ENCODE results near the gene STXBP3. TPM values are rescaled to one million over a fixed set of nuclear protein-coding genes. Genes with fewer than 3 reads are reported as not detected.

The STXBP3 gene
- total RNA-seq, 4 donors from 2014 or later, result 29.5 to 166 (median 64.1) TPM

DNA sequence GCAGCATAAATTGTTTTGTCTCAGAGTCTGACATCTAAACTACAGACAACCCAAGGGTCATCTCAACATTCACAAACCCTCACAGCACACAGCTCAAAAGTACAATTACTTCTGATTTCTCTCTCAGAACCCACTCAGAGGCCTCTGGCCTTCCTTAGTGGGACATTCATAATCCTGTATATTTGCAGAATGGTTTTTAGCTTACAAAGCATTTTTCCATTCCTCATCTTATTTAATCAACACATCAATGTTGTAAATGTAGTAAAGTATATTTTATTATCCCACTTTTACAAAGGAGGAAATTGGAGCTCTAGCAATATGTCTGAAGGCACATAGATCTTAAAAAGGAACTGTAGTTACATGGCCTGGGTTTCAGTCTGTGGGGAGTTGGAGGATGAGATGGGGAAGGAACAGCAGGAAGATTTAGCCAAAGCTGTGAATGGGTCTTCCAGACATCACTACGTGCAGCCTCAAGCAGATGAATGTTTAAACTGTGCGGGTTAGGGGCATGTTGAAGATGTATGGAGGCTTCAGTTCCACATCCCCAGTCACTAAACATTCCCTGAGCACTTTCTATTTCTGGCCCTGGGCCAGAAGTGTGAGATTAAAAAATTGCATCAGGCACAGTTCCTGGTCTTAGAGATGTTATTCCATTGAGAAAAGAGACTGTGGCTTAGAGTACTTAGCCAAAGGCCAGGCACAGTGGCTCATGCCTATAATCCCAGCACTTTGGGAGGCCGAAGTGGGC, 97.1 kb downstream of the STXBP3 start:
- no peak for DNase-seq
- TF ChIP-seq POLR2A (IDR thresholded peaks at IDR 0.05), result no peak
- TF ChIP-seq, protein P1, sequence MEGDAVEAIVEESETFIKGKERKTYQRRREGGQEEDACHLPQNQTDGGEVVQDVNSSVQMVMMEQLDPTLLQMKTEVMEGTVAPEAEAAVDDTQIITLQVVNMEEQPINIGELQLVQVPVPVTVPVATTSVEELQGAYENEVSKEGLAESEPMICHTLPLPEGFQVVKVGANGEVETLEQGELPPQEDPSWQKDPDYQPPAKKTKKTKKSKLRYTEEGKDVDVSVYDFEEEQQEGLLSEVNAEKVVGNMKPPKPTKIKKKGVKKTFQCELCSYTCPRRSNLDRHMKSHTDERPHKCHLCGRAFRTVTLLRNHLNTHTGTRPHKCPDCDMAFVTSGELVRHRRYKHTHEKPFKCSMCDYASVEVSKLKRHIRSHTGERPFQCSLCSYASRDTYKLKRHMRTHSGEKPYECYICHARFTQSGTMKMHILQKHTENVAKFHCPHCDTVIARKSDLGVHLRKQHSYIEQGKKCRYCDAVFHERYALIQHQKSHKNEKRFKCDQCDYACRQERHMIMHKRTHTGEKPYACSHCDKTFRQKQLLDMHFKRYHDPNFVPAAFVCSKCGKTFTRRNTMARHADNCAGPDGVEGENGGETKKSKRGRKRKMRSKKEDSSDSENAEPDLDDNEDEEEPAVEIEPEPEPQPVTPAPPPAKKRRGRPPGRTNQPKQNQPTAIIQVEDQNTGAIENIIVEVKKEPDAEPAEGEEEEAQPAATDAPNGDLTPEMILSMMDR (IDR thresholded peaks at IDR 0.05), result no peak
- intact Hi-C loops (cut with DNase I; ENCODE audit: low total_unique reads), result no loop called here
- H3K9me3 ChIP-seq, result no peaks in the 10 kb centered on the region
- H3K4me3 ChIP-seq, result no peak overlapping the region
- no peaks in the 10 kb centered on the region for H3K4me1 ChIP-seq
- peak overlapping the region in 1 of 2 donors; percentile 61 for H3K27ac ChIP-seq
- no peaks in the 10 kb centered on the region for H3K27me3 ChIP-seq
- no peaks in the 10 kb centered on the region for H3K36me3 ChIP-seq

DNA sequence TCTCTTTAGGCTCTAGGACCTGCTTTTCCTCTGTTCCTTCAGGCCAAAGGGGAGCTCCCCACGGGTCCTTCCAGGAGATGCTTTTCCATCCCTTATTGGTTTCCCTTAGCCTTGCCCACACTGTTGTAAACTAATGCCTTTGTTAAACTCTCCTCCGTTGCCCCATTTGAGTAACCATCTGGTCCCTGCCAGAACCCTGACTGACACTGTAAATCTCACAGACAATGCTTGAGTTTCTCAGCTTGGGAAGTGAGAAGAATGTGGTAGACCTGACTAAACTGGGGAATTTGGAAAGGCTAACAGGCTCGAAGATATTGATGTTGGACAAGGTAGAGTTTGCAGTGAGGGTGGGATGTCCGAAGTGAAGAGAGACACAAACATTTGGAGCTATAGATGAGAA, 99.0 kb downstream of the STXBP3 start:
- H3K9me3 ChIP-seq, result no peaks in the 10 kb centered on the region
- H3K4me1 ChIP-seq, result no peaks in the 10 kb centered on the region
- no peak overlapping the region for H3K27ac ChIP-seq
- TF ChIP-seq, protein P1 (IDR thresholded peaks at IDR 0.05), result no peak
- TF ChIP-seq POLR2A (IDR thresholded peaks at IDR 0.05), result no peak
- no peak overlapping the region for H3K4me3 ChIP-seq
- DNase-seq, result no peak
- H3K36me3 ChIP-seq, result no peaks in the 10 kb centered on the region
- no peaks in the 10 kb centered on the region for H3K27me3 ChIP-seq
- intact Hi-C loops (cut with DNase I; ENCODE audit: low total_unique reads), result no loop called here

DNA sequence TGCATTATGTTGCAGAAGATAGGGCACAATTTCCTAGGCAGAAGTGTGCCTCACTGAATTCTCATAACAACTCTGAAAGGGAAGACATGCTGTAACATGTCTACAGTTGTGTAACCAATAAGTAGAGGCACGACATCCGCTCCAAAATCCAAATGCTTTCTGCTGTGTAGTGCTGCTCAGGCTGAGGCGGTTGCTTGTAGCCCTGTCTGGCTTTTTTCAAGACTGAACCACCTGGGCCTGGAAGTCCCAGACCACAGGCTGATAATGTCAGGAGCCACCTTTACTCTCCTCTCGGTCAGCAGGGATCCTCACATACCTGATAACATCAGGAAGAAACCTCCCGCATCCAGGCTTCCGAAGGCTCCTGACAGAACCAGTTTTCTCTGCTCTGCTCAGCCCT, 99.5 kb downstream of the STXBP3 start:
- TF ChIP-seq, protein P1 (IDR thresholded peaks at IDR 0.05), result no peak
- TF ChIP-seq POLR2A (IDR thresholded peaks at IDR 0.05), result no peak
- intact Hi-C loops (cut with DNase I; ENCODE audit: low total_unique reads), result no loop called here
- no peak for DNase-seq
- no peak overlapping the region for H3K27ac ChIP-seq
- no peaks in the 10 kb centered on the region for H3K4me1 ChIP-seq
- H3K36me3 ChIP-seq, result no peaks in the 10 kb centered on the region
- no peaks in the 10 kb centered on the region for H3K27me3 ChIP-seq
- no peak overlapping the region for H3K4me3 ChIP-seq
- no peaks in the 10 kb centered on the region for H3K9me3 ChIP-seq

DNA sequence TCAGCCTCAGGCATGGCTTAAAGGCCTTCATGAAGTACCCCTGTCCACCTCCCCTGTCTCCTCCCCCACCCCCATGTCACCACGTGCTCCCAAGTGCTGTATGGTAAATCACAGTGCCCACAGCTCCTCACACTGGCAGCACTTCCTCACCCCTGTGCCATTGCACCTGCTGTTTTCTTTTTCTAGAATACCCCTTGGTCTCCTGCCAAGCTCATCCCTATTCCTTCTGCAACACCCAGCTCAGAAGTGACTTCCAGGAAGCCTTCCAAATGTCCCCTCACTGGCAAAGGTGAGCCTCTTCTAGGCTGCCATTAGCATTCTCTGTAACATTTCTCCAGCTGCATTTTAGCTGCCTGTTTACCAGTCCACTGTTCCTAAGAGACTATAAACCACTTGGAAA, 101.0 kb downstream of the STXBP3 start:
- H3K9me3 ChIP-seq, result no peaks in the 10 kb centered on the region
- no peak overlapping the region for H3K4me3 ChIP-seq
- H3K27ac ChIP-seq, result no peak overlapping the region
- H3K27me3 ChIP-seq, result no peaks in the 10 kb centered on the region
- TF ChIP-seq POLR2A (IDR thresholded peaks at IDR 0.05), result no peak
- TF ChIP-seq, protein P1 (IDR thresholded peaks at IDR 0.05), result no peak
- H3K36me3 ChIP-seq, result no peaks in the 10 kb centered on the region
- DNase-seq, result no peak
- no peaks in the 10 kb centered on the region for H3K4me1 ChIP-seq
- intact Hi-C loops (cut with DNase I; ENCODE audit: low total_unique reads), result no loop called here

DNA sequence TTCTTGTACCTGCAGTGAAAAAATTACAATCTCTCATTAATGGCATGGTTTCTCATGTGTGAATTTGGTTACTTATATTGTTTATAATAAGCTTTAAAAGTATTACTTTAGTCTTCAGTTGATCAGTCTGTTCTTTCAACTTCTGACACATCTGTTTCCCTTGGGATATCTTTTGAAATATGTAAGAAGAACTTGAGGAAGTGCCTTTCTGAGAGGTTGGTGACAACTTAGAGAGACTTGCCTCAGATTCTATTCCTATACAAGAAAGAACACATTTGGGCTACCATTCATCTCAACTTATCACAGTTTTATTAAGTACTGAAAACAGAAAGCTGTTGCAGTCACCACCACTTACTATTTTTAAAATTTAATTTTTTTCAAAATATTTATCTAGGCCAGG, 102.3 kb downstream of the STXBP3 start:
- intact Hi-C loops (cut with DNase I; ENCODE audit: low total_unique reads), result no loop called here
- H3K4me3 ChIP-seq, result no peak overlapping the region
- H3K9me3 ChIP-seq, result no peaks in the 10 kb centered on the region
- no peak overlapping the region for H3K27ac ChIP-seq
- TF ChIP-seq POLR2A (IDR thresholded peaks at IDR 0.05), result no peak
- TF ChIP-seq, protein P1 (IDR thresholded peaks at IDR 0.05), result no peak
- H3K36me3 ChIP-seq, result no peaks in the 10 kb centered on the region
- DNase-seq, result no peak
- no peaks in the 10 kb centered on the region for H3K27me3 ChIP-seq
- H3K4me1 ChIP-seq, result no peaks in the 10 kb centered on the region

Data from uterus (tissue), 4 donors.